HG03097 (cell line): ENCODE data around the gene TIMM8A.
"Not testable (repeated sequence)": the region's sequence is repeated elsewhere in the genome, so short reads cannot be mapped to it uniquely, and the experiment has no call there.

Experiments used
- ATAC-seq: cut with Tn5 transposase; IDR thresholded peaks from one replicate; pipeline ENCODE4 v1.9.1; 2021; ENCODE audit not compliant: unreplicated experiment, low FRiP score

TIMM8A gene

GRCh38 chrX:101360390-101360789 is 11.8 kb upstream of the TIMM8A start:
- no peak for ATAC-seq

GRCh38 chrX:101359966-101360365 is 11.4 kb upstream of the TIMM8A start:
- no peak for ATAC-seq

GRCh38 chrX:101357166-101357795 is 8.7 kb upstream of the TIMM8A start:
- ATAC-seq, result no peak

GRCh38 chrX:101349193-101349562 is 636 bp upstream of the TIMM8A start:
- ATAC-seq, result no peak

GRCh38 chrX:101347859-101348451 is 587 bp downstream of the TIMM8A start:
- ATAC-seq, result peak; percentile 4

GRCh38 chrX:101337776-101338271 is 10.7 kb downstream of the TIMM8A start:
- ATAC-seq, result no peak

- not testable (repeated sequence) for ATAC-seq
Measured at GRCh38 chrX:101334310-101334709, 14.2 kb downstream of the TIMM8A start.

- not testable (repeated sequence) for ATAC-seq
Measured at GRCh38 chrX:101326600-101326999, 21.9 kb downstream of the TIMM8A start.

- ATAC-seq, result no peak
Measured at GRCh38 chrX:101303790-101304189, 44.8 kb downstream of the TIMM8A start.
